ENCODE results near the gene MIOX. TPM values are rescaled to one million over a fixed set of nuclear protein-coding genes. Genes with fewer than 3 reads are reported as not detected.

Gene MIOX
- total and polyA plus RNA-seq, 2 of the 13 experiments (the other 11 are each of a cell fraction or from before 2014, with no cell fraction given), result 1.5 to 2.9 TPM

- TF ChIP-seq FUBP1 (CRISPR knock-in tag; IDR thresholded peaks at IDR 0.05; ENCODE audit: borderline replicate concordance) (no peak), MATR3 (CRISPR knock-in tag; IDR thresholded peaks at IDR 0.05) (no peak), ZNF772 (CRISPR knock-in tag; IDR thresholded peaks at IDR 0.05) (no peak), CBX5 (CRISPR knock-in tag; IDR thresholded peaks at IDR 0.05; ENCODE audit: borderline replicate concordance) (no peak; the same call in 1 of the 2 replicates), ZNF724P (CRISPR knock-in tag; IDR thresholded peaks at IDR 0.05; ENCODE audit: borderline replicate concordance) (no peak; the same call in 1 of the 2 replicates), BORCS8-MEF2B (CRISPR knock-in tag; IDR thresholded peaks at IDR 0.05) (peak; percentile 90), USF2 (IDR thresholded peaks at IDR 0.05; ENCODE audit: low read depth, low read length) (peak; percentile 94), USF2 (CRISPR knock-in tag; IDR thresholded peaks at IDR 0.05; ENCODE audit: borderline replicate concordance) (peak; percentile 92; the same call in 1 of the 2 replicates), PHF21A (CRISPR knock-in tag; IDR thresholded peaks at IDR 0.05) (peak; percentile 45; the same call in 1 of the 2 replicates), GABPA (IDR thresholded peaks at IDR 0.05; ENCODE audit: low read depth, low read length) (no peak), GABPA (CRISPR knock-in tag; IDR thresholded peaks at IDR 0.05; ENCODE audit: low read depth) (0 out of 2 replicates have a peak, but pooled peaks have one; percentile 8), PHF8 (CRISPR knock-in tag; IDR thresholded peaks at IDR 0.05) (no peak; the same call in 1 of the 2 replicates), RXRA (CRISPR knock-in tag; IDR thresholded peaks at IDR 0.05) (0 out of 2 replicates have a peak, but pooled peaks have one; percentile 54), ZBTB42 (CRISPR knock-in tag; IDR thresholded peaks at IDR 0.05) (no peak), CAMTA2 (CRISPR knock-in tag; IDR thresholded peaks at IDR 0.05; ENCODE audit: borderline replicate concordance) (no peak), IRX3 (CRISPR knock-in tag; IDR thresholded peaks at IDR 0.05; ENCODE audit: borderline replicate concordance, low read depth) (0 out of 2 replicates have a peak, but pooled peaks have one; percentile 41), RFX5 (IDR thresholded peaks at IDR 0.05; ENCODE audit: low read depth, low read length) (no peak), ZBTB26 (CRISPR knock-in tag; IDR thresholded peaks at IDR 0.05; ENCODE audit: borderline replicate concordance) (no peak), ZNF891 (CRISPR knock-in tag; IDR thresholded peaks at IDR 0.05) (no peak), ZNF776 (CRISPR knock-in tag; IDR thresholded peaks at IDR 0.05) (no peak), GMEB2 (CRISPR knock-in tag; IDR thresholded peaks at IDR 0.05; ENCODE audit: low read depth) (no peak), ZFP37 (CRISPR knock-in tag; IDR thresholded peaks at IDR 0.05; ENCODE audit: borderline replicate concordance) (no peak), ZNF75D (CRISPR knock-in tag; IDR thresholded peaks at IDR 0.05; ENCODE audit: borderline replicate concordance) (no peak), ZNF30 (CRISPR knock-in tag; IDR thresholded peaks at IDR 0.05) (no peak)
Observed at GRCh38 chr22:50485221-50486131, 1.2 kb upstream of the MIOX start (continued).
